ENCODE data around the gene CCDC146.
"Not testable (repeated sequence)": the region's sequence is repeated elsewhere in the genome, so short reads cannot be mapped to it uniquely, and the experiment has no call there.

The CCDC146 gene

GRCh38 chr7:77334039-77334438 lies 211.6 kb downstream of the CCDC146 start:
- DNase-seq = not testable (repeated sequence)

DNA sequence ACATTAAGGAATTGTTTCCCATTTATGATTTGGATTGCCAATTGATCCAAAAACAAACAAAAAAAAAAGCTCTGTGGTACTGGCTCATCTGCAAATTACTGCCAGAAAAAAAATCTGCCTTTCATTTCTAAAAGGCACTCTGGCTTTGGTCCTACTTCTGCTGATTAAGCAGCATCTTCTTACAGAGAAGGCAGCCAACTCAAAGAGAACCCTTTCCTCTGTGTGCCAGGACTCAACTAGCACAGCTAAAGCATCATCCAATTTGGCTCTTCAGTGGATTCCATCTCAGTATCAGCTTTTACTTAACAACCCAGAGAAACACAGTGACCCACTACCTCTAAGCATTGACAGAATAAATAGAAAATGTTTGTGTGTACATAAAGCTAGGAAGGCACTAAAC lies 213.2 kb downstream of the CCDC146 start:
- no peak for DNase-seq

GRCh38 chr7:77337456-77337990 lies 215.1 kb downstream of the CCDC146 start:
- DNase-seq = no peak

- DNase-seq = no peak
Measured at GRCh38 chr7:77338260-77338659, 215.8 kb downstream of the CCDC146 start.

DNA sequence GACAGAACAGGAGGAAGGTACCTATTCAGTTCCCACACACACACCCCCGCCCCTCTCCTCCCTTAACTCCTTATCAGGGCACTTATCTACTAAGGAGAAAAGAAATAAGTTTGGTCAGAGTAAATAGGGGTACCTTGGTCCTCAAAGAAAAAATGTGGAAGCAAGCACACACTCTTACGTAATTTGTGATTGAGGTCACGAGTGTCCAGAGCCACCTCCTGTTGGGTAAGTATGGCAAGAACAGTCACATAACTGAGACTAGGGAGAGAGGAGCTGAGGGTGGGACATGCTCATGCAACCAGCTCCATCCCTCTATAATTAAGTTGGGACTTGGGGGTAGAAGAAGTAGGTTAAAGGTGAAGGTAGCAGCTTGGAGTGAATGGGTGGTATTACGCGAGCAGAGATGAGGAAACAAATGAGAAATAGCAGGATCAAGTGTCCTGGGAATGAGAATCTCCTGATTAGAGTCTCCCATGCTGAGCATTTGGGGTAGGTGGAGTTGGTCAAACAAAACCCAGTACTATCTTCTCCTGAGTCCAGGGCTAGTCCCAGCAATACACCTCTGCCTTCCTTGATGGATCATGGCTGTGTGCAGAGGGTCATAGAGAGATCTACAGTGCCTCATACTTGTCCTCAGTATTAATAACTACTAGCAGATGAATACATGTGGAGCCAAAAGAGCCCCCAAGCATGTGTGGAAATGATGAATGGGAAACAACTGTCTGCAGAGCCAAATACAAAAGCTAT lies 216.6 kb downstream of the CCDC146 start:
- no peak for DNase-seq

DNA sequence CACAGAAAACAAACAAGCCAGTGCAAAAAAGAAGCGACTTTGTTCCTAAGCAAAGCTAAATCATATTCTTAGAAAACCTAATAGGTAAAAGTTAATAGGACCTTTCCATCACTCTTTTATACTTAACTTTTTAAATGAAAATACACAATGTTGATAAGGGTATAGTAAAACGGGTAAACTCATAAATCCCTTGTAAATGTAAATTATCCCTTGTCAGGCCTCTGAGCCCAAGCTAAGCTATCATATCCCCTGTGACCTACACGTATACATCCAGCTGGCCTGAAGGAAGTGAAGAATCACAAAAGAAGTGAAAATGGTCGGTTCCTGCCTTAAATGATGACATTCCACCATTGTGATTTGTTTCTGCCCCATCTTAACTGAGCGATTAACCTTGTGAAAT lies 217.3 kb downstream of the CCDC146 start:
- no peak for DNase-seq
